Activated T-helper 1 cell treated with Interleukin-2 at 50 U/mL for 16 hours (primary cell): Measurements from ENCODE around the gene SLC5A5.
"Not testable (repeated sequence)": the region's sequence is repeated elsewhere in the genome, so short reads cannot be mapped to it uniquely, and the experiment has no call there.

Experiments used
- DNase-seq: peaks from one replicate; pipeline ENCODE4 v3.0.0-alpha.2; 2020; ENCODE audit warnings: low read depth

The SLC5A5 gene

DNA sequence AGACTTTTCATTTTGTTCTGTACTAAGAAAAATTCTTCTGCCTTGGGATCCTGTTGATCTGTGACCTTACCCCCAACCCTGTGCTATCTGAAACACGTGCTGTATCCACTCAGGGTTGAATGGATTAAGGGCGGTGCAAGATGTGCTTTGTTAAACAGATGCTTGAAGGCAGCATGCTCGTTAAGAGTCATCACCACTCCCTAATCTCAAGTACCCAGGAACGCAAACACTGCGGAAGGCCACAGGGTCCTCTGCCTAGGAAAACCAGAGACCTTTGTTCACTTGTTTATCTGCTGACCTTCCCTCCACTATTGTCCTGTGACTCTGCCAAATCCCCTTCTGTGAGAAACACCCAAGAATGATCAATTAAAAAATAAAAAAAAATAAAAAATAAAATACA is 47.4 kb downstream of the SLC5A5 start:
- not testable (repeated sequence) for DNase-seq

DNA sequence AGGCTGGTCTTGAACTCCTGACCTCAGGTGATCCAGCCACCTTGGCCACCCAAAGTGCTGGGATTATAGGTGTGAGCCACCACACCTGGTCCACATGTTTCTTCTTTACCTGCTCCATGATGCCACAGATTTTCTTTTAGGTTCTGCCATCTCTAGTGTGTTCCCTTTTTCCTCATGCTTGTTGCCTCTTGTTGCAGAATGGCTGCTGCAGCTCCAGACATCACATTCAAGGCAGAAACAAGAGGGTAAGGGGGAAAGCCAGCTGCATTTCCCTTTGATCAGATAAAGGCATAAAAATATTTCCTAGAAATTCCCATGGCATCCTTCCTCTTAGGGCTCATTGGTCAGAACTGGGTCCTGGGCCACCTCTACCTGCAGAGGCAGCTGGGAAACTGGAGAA is 48.8 kb downstream of the SLC5A5 start:
- no peak for DNase-seq

DNA sequence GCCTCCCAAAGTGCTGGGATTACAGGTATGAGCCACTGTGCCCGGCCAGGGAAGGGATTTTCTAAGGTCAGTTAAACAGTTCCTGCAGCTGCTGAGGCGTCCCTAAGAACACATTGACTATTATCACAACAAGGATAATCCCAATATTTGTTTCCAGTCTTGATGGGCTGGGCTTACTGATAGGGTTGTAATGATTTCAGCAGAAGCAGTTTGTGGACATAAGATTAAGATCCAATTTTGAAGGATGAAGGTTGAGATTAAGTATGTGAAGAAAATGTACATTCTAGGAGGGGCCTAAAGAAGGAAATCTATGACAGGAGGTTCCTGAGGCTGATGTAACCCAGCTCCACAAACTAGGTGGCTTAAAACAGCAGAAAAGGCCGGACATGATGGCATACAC is 50.4 kb downstream of the SLC5A5 start:
- DNase-seq: no peak

DNA sequence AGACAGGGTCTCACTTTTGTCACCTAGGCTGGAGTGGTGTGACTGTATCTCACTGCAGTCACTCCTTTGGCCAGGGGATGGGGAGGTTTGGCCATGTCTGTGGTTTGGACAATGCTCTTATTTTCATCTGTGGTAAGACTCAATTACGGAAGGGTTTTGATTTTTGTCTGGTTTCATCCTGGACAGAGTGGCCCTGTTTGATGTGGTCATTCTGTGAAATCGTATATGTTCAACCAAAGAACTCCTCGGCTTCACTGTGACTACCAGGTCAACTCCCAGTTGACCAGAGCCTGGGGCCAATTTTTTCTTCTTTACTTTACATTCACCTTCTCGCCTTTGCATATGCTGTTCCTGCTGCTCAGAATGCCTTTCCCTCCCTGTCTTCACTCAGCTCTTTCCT is 54.3 kb downstream of the SLC5A5 start:
- DNase-seq: no peak

DNA sequence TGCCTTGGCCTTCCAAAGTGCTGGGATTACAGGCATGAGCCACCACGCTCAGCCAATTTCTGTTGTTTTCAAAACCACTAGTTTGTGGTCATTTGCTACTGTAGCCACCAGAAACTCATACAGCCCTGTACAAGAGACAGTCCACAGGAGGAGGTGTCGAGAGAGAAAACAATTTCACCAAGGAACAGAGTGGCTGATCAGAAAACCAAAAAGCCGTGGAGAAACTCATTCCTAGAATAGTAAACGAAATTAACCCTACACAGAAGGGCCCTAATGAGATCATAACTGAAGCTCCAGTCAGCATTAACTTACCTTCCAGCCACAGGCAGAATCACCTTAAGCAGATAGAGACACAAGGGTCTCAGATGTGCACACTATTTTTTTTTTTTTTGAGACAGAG is 57.3 kb downstream of the SLC5A5 start:
- no peak for DNase-seq

DNA sequence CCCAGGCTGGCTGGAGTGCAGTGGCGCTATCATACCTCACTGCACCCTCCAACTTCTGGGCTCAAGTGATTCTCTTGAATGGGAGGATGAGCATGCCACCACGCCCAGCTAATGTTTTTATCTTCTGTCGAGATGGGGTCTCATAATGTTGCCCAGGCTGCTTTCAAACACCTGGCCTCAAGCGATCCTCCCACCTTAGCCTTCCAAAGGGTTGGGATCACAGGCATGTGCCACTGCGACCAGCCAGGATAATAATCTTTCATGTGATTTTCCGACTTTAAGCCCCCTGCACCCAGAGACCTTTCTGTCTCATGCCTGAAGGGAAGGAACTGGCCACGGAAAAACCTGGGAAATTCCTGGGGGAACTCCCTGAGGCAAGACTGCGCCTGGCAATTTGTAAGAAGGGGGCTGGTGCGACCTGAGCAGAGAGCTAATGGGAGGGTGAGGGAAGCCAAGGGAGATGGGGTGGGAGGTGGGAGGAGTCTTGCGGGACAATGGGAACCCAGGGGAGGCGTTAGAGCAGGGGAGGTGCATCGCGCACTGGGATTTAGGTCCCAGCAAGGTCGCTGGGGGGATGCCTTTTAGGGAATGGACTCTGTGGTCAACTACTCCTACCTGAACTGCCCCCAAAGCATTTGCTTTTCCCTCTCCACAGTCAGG is 59.9 kb downstream of the SLC5A5 start:
- DNase-seq: no peak

DNA sequence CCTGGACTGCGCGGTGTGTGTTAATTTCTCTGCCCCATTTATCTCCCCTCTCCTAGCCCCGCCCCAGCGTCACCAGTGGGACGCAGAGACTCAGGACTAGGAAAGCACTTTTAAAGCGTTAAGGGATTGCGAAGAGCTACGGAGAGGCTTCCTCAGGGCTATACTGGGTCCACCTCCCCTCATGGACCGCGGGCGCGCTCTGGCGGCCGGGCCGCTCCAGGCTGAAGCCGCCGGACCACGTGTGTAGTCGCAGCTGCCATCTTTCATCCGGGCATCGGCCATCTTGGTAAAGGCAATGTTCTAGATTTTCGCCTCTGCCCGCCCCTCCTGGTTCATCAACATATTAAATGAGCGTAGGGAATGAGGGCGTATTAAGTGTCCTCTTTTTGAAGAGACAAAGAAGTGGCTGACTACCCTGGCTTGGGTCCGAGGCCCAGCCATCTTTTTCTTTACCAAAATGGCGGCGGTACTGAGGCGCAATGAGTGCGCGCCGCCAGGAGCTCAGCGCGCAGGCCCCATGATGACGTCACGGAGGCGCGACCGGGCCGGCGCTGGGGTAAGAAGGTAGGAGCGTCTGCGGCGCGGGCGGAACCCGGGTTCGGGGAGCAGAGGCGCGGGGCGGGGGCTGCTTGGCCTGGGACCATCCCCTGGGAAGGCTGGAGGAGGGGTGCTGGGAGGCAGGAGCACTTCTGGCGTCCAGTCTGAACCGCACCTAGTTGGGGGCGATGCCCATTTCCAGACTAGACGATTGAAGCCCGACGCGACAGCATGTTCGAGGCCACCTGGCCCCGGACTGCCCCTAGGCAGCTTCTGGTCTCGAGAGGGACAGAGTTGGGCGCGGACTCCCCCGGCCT is 61.0 kb downstream of the SLC5A5 start, which contains the start of gene CCDC124:
TSS of gene CCDC124 (plus strand) at position 531 of the 854 bp plus-strand sequence. CDS start 3,406 bp downstream, outside the sequence.
- DNase-seq: peak; percentile 88

DNA sequence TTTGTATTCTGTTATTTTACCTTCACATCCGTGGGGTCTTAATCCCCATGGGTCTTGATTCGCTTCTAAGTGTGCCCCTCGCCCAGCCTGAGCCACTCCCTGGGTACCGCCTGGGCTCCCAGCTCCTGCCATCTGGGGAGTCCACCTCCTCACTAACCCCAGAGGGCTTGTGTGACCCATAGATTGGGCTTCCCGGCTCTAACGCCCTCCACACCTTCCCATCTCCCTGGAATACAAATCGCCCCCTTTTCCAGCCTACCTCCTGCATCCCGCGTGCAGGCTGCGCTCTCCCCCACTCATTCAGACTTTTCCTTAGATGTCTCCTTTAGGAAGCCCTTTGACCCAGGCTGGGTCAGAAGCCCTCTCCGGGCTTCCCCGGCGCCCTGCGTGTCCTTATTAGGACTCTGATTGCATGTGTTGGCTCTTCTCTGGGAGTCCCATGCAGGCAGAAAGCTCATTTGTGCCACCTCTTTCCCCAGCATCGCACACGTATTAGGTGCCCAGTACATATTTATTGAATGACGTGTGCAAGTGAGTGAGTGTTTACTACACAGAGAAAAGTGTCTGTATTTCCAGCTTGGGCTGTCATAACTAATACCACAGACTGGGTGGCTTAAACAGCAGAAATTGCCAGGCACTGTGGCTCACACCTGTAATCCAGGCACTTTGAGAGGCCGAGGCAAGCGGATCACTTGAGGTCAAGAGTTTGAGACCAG is 61.8 kb downstream of the SLC5A5 start:
- no peak for DNase-seq

DNA sequence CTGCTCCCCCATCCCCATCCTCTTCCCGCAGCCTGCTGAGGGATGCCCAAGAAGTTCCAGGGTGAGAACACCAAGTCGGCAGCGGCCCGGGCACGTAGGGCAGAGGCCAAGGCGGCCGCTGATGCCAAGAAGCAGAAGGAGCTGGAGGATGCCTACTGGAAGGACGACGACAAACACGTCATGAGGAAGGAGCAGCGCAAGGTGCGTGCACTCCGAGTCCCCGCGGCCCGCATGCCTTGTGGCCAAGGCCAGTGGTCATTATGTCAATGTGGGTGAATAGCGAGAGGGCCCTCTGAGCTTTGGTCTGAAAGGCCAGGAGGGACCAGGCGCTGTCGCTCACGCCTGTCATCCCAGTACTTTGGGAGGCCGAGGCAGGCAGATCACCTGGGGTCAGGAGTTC is 64.6 kb downstream of the SLC5A5 start:
- DNase-seq: no peak

DNA sequence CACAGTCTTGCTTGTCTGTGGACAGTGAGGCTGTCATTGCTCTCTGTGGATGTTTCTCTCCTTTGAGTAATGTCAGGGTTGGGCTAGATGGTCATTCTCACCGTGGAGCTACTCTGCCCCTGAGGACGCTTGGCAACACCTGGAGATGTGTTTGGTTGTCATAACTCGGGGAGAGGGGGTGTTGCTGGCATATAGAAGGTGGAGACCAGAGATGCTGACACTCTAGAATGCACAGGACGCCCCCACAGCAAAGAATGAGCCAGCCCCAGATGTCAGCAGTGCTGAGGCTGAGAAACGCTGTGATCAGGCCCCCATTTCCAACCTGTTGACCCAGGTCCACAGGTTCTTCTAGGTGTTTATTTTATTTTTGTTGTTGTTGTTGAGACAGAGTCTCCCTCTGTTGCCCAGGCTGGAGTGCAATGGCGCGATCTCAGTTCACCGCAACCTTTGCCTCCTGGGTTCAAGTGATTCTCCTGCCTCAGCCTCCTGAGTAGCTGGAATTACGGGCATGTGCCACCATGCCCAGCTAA is 65.7 kb downstream of the SLC5A5 start:
- no peak for DNase-seq

DNA sequence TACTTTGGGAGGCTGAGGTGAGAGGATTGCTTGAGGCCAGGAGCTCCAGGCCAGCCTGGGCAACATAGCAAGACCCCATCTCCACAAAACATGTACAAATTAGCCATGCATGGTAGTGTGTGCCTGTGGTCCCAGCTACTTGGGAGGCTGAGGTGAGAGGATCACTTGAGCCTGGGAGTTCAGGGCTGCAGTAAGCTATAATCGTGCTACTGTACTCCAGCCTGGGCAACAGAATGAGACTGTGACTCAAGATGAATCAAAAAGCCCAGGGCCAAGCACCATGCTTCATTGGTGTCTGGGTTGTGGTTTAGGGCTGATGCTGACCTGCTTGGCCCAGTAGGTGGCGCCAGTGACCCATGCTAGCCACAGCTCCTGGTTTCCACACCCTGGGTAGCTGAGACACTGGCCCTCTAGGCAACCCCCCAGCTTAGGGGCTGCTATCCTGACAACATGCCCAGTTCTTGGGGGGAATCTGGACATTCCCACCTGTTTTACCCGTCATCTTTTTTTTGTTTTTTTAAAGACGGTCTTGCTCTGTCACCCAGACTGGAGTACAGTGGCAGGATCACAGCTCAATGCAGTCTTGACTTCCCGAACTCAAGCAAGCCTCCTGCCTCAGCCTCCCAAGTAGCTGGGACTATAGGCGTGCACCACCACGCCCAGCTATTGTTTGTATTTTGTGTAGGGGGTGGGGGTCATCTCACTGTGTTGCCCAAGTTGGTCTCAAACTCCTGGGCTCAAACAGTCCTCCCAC is 66.5 kb downstream of the SLC5A5 start:
- DNase-seq: peak; percentile 61

DNA sequence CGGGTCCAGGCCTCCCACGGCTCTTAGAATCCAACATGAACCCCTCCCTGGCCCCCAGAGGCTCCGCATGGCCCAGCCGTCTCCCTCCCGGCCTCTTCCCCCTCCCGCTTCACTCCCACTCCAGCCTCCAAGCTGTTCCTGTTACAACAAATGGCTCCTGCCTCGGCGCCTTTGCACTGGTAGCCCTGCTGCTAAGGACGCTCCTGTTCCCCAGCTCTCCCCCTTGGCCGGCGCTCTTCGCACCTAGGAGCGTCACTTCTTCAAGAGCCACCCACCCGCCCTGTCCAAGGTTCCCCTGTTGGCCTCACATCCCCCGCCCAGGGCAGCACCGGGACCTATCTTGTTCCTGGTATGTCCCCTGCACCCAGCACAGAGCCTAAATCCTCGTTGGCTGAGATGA is 70.4 kb downstream of the SLC5A5 start:
- DNase-seq: no peak

DNA sequence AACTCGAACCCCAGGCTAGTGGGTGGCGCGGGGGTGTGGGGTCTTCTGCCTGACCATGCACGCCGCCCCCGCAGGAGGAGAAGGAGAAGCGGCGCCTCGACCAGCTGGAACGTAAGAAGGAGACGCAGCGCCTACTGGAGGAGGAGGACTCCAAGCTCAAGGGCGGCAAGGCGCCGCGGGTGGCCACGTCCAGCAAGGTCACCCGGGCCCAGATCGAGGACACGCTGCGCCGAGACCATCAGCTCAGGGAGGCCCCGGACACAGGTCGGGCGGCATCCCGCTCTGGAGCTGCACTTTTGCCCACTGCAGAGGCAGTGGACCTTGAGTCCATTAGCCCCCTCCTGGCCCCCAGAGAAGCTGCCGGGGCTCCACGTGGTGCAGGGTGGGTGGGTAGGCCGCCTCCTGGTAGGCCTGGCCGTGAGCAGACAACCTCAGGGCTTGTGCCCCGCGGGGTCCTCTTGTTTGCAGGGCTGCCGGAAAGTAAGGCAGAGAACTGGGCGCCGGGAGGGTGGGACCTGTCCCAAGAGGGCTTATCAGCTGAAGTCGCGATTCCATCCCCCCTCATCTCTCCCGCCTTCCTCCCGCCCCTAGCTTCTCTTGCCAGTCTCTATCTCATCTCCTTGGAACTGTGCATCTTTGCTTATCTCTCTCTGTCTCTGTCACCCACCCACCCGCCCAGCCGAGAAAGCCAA is 71.0 kb downstream of the SLC5A5 start:
- no peak for DNase-seq

DNA sequence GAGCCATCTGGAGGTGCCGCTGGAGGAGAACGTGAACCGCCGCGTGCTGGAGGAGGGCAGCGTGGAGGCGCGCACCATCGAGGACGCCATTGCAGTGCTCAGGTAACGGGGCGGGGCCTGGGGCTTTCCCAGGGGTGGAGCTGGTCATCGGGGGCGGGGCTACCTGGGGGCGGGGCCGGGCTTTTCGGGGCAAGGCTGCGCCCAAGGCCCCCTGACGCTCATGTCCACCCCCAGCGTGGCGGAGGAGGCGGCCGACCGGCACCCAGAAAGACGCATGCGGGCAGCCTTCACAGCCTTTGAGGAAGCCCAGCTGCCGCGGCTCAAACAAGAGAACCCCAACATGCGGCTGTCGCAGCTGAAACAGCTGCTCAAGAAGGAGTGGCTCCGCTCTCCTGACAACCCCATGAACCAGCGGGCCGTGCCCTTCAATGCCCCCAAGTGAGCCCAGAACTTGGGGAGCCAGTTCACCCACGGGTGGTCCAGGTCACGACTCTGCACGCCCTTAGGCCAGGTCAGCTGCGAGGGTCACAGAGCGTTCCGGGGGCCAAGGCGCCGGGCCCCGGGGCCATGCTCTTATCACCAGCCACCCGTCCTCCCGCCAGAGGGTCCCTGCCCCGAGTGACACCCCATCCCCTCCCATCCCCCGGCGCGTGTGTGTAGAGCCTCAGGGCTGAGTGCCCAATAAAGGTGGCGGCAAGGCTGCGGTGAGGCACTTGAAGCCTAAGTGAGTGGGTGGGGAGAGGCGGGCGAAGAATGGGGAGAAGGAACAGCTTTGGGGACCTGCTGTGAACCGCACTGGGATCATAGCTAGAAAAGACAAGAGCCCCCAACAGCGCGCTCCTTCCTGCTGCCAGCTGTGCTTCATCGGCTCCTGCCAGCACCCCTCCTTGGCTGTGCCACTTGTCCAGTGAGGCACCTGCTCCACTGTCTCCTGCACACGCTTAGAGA is 71.8 kb downstream of the SLC5A5 start:
- DNase-seq: no peak

DNA sequence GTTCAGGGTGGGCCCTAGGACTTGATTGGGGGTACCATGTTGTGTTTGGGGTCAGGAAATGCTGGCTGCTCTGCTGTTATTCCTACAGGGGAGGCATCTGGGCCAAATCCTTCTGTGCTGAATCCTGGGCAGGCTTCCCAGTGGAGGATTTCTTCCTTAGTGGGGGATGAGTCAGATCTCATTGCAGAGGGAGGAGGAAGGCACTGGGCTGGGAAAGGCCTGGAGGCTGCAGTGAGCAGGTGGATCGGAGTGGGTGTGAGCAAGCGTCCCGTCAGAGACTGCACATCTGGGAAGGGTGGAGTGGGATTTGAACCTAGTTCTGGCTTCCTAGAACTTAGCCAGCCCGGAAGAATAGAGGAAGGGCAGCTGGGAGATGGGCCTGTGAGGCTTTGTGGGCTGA is 72.6 kb downstream of the SLC5A5 start:
- DNase-seq: no peak
